Muscle of arm (tissue), 14 donors: ENCODE measurements around the gene NCR2. TPM values are rescaled to one million over a fixed set of nuclear protein-coding genes. Genes with fewer than 3 reads are reported as not detected.
A peak's percentile ranks its signal among the peaks of the same experiment; 100 is the strongest.
"Not testable (repeated sequence)": the region's sequence is repeated elsewhere in the genome, so short reads cannot be mapped to it uniquely, and the experiment has no call there.

Experiments
- DNase-seq: peaks from one replicate; pipeline ENCODE4 v3.0.0-alpha.2; 2013
- long read RNA-seq, 11 donors: transcript quantifications; one replicate each; lab custom pipeline, GENCODE V29; 2026
- polyA plus RNA-seq, 12 donors: library from polyadenylated mRNA; unstranded; fragments of 120-200 nt; gene quantifications; one replicate each; pipeline ENCODE4 v1.2.1, GENCODE V29; 2013; ENCODE audit not compliant: insufficient read length in 12 of 12

The NCR2 gene, protein sequence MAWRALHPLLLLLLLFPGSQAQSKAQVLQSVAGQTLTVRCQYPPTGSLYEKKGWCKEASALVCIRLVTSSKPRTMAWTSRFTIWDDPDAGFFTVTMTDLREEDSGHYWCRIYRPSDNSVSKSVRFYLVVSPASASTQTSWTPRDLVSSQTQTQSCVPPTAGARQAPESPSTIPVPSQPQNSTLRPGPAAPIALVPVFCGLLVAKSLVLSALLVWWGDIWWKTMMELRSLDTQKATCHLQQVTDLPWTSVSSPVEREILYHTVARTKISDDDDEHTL
- polyA plus RNA-seq: not detected
- long read RNA-seq, donor 1: 0 reads
- long read RNA-seq, donor 2: 0 reads
- long read RNA-seq, donor 3: 0 reads
- long read RNA-seq, donor 4: 0 reads
- long read RNA-seq, donor 5: 0 reads
- long read RNA-seq, donor 6: 0 reads
- long read RNA-seq, donor 7: 0 reads
- long read RNA-seq, donor 8: 0 reads
- long read RNA-seq, donor 9: 0 reads
- long read RNA-seq, donor 10: 0 reads
- long read RNA-seq, donor 11: 0 reads

DNA sequence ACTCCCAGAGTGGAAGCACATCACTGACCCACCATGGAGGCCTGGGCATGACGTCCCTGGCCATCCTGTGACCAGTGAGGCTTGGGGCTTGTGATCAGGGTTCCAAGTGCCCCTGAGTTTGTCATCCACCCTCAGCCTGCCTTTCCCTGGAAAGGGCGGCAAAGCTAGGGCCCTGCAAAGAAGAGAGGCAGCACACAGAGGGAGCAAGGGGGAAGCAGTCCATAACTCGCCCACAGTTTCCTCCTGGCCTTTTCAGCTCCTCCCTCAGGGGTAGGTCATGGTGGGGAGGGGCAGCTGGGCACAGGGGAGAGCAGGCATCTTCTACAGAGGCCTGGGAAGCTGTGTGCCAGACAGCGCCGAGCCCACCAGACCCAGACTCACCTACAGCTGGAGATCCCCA is at the start of gene NCR2:
NCR2 (plus strand) TSS at position 313 of the 400 bp plus-strand sequence. CDS start 269 bp downstream, outside the sequence.
- no peak for DNase-seq

DNA sequence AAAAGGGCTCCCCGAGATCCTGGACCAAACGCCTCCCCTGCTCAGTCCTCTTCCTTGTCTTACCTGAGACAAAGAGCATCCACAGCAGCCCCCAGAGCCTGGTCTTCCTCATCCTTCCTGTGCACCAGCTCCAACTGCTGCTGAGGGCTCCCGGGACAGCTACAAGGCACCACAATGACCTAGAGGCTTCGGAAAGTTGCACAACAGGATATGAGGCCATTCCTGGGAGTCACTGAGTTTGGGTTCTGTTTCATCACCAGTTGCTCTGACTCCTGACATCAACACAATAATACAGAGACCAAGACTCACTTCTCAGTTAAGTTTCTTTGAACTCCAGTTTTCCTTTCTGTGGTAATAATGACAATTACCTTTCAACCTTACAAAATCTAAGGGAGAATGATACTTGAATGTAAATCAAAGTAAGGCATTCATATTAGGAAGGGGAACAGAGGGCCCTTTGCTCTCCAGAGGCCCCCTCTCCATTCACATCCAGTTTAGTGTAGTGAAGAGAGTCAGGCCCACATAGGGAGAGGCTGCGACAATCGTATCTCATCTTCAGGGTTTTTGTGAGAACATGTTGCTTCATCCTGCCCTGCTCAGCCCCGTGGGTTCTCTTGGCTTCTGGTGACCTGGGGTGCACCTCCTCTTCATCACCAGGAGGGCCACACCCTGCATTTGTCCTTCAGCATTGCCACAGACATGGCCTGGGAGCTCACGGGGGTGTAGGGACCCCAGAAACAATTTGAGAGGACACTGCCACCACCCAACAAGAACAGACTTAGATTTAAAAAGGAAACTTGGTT is 48.7 kb upstream of the NCR2 start, which contains the start of gene TREM1:
TREM1 (minus strand) TSS at position 139 of the 803 bp plus-strand sequence; CDS start at position 112, 27 bp downstream.
- DNase-seq: no peak

DNA sequence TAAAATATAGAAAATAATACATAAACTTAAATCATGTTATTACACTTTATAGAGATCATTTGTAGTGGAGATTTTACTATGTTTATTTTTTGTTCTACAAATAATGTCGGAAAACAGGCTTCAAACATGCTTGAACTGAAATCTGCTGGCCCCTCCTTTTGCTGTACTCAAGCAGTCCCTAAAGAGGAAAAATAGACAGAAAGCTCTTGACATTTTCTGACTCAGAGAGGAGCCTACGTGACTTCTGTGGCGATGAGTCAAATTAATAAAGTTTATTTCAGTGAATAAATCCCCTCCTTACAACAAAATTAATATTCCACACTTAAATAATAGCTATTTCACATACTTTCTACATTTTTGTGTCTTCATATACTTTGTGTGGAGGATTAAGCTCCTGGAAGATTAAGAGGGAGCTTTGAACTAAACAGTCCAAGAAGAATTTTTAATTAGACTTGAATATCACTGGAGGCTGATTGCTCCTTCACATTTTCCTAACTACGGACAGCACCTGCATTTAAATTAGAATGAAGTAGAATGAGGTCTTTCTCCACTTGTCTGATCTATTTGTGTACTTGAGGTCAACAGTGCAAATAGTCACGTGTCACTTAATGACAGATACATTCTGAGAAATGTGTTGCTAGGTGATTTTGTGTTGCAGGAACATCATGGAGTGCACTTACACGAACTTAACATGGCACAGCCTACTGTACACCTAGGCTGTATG is 47.2 kb upstream of the NCR2 start:
- DNase-seq: no peak

DNA sequence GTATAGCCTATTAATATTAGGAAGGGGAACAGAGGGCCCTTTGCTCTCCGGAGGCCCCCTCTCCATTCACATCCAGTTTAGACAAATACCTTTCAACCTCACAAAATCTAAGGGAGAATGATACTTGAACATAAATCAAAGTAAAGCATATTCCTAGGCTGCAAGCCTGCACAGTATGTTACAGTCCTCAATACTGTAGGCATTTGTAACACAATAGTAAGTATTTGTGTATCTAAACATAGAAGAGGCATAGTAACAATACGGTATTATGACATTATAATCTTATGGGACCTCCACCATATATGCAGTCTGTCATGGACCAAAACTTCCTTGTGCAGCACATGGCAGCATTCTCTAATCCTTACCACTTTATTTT is 46.7 kb upstream of the NCR2 start:
- DNase-seq: no peak

DNA sequence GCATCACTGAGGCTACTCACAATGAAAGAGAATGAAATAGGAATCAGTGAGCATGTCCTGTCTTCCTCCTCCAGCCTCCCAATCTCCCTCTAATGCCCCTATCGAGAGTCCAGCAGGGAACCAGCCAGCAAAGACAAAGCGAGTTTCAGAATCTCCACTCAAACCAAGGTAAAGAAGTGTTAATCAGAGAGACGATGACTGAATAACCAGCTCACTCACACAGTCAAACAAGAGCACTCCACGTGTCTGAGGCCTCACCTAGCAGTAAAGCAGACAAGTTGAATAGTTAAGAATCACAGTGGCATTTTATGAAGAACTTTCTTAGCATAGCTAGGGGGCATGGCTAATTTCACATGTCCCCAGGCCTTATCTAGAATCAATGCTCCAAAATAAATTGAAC is 45.6 kb upstream of the NCR2 start:
- DNase-seq: no peak

DNA sequence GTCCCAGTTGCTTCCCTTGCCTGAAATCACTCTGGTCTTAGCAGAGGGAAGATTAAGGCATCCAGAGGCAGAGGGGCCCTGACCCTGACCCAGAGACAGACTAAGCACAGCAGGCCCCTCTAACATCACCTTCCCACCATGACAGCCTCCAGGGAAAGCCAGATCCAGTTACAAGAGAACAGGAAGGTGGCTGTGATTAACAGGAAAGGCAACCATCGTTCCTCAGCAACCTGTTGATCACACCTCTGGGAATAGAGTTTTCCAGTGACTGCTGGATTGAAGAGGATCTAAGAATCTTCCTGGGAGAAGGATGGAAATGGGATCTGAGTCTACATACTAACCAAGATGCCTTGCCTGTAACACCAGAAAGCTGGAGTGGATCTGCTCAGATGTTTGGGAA is 43.7 kb upstream of the NCR2 start:
- DNase-seq: no peak

DNA sequence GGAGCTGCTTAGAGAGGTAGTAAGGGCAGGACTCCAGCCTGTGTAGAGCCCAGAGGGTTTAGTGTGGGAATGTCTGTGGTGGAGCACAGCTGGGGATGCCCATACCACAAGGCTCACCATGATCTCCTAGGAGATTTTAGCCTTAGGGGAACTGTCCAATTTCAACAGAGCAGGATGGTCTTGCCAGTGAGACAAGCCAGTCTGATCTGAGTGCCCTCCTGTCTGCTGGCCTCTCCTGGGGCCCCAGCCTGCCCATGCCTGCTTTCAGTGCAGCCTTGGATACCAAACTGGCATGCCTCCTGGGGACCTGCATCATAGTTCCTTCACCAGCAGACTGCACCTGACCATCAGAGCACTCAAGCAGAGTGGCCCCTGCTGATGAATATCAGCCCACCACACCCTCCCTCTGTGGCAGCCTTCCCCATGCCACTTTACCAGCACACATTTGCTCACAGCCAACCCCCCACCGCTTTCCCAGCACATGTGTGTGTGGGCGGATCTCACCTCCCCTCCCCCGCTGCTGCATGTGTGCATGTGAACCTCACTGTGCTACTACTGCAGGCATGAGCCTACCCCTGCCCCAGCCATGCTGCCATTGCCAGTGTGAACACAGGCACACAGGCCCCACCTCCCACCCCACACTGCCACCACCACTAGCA is 41.1 kb upstream of the NCR2 start:
- DNase-seq: no peak

DNA sequence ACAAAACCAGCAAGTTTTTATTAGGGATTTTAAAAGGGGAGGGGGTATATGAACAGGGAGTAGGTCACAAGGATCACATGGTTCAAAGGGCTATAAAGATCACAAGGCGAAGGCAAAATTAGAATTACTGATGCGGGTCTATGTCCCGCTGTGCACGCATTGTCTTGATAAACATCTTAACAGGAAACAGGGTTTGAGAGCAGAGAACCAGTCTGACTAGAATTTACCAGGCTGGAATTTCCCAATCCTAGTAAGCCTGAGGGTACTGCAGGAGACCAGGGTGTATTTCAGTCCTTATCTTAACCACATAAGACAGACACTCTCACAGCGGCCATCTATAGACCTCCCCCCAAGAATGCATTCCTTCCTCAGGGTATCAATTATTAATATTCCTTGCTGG is 38.2 kb upstream of the NCR2 start:
- DNase-seq: not testable (repeated sequence)

DNA sequence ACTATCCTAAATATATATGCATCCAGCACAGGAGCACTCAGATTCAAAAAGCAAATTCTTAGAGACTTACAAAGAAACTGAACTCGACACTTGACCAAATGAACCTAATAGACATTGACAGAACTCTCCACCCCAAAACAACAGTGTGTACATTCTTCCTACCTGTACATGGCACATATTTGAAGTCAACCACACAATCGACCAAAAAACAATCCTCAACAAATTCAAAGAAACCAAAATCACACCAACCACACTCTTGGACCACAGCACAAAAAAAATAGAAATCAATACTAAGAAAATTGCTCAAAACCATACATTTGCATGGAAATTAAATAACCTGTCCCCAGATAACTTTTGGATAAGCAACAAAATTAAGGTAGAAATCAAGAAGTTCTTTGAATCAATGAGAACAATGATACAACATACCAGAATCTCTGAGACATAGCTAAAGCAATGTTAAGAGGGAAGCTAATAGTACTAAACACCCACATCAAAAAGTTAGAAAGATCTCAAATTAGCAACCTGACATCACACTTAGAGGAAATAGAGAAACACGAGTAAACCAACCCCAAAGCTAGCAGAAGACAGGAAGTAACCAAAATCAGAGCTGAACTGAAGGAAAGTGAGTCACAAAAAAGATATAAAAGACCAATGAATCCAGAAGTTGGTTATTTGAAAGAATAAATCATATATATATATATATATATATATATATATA is 36.5 kb upstream of the NCR2 start:
- DNase-seq: no peak

DNA sequence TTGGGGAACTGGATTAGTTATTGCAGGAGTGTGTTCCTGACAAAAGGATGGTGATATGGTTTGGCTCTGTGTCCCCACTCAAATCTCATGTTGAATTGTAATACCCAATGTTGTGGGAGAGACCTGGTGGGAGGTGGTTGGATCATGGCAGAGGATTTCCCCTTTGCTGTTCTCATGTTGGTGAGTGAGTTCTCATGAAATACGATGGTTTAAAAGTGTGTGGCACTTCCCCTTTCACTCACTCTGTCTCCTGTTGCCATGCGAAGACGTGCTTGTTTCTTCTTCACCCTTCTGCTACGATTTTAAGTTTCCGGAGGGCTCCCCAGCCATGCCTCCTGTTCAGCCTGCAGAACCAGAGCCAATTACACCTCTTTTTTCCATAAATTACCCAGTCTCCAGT is 32.8 kb upstream of the NCR2 start:
- no peak for DNase-seq

DNA sequence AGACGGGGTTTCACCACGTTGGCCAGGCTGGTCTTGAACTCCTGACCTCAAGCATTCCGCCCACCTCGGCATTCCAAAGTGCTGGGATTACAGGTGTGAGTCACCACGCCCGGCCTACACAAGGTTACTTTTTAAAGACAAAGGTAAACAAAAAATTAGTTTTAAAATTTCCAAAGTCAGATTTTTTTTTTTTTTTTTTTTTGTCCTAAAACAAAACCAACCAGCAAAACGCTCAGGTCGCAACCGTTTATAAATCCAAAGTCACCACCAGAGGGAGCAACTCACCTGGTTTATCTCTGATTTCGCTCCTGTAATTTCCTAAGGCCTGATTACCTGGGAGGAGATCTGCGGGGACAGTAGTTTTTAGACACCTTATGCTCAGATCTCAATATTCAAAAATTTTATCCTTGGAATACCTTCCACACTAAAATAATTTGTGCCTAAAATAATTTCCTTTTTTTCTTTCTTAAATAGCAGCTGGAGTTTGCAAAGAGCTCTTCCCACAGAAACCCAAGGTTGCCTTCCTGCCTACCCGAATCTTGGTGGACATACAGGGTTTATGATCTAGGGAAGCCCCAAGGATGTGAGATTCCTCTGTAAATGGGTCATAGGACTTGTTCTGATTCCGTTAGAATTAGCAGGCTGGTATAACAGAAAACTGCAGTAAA is 29.1 kb upstream of the NCR2 start:
- DNase-seq: peak; percentile 57

DNA sequence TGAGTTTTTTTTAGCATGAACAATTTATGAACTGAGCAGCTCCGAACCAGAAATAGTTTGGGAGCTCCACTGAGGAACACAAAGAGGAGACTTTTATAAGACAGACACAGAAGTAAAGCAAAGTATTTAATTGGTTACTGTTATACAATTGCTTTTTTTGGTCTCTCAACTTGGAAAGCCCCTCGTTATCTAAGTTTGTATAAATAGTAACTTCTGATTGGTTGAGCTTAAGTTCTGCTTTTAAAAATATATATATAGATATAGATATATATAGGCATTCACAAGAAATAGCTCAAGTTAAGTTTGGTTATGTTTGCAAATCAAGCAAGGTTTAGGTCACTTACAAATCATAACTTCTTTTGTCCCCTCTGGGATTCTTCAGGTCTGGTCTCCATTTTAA is 20.2 kb upstream of the NCR2 start:
- no peak for DNase-seq

DNA sequence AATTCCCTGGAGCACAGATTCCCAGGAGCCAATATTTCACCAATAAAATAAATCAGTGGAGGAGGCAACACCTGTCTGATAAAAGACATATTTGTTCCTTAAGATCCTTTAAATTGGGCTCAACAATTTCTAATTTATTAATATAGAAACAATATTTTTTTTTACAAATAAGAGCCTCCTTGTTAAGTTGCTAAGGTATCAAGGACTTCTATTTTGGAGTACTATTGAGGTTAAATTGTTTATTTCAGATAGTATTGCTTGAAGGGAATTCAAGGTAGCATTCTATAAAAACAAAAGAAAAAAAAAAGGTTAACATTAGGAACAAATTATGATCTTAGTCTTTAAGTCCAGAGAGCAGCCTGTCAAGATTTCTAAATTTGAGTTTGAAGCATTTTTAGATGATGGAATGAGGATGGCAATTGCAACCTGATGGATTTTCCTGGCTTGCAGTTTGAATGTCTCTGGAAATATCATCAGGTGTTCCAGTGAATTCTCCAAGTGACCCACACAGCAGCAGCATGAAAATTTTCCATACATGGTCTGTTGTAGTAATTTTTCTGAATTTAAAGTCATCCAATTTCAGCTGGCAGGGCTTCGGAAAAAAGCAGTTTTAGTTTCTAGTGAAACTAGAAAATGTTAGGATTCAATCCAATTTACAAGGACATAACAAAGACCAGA is 19.3 kb upstream of the NCR2 start:
- peak; percentile 60 for DNase-seq

DNA sequence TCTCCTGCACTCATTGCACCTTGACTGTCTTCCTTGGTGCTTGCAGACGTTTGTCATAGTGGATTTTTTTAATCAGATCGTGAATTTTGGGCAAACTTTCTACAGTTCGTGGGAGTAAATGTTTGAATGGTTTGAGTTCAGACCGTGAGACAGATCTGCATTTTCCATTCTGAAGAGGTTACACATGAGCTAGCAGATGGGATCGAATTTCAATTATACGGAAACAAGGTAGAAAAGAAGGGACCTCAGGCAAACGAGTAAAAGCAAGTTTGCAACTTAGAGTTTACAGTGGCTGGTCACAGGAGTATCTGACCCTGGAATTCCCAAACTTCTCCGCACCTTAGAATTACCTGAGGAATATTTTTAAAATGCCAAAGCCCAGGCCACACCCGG is 17.2 kb upstream of the NCR2 start:
- DNase-seq: no peak

DNA sequence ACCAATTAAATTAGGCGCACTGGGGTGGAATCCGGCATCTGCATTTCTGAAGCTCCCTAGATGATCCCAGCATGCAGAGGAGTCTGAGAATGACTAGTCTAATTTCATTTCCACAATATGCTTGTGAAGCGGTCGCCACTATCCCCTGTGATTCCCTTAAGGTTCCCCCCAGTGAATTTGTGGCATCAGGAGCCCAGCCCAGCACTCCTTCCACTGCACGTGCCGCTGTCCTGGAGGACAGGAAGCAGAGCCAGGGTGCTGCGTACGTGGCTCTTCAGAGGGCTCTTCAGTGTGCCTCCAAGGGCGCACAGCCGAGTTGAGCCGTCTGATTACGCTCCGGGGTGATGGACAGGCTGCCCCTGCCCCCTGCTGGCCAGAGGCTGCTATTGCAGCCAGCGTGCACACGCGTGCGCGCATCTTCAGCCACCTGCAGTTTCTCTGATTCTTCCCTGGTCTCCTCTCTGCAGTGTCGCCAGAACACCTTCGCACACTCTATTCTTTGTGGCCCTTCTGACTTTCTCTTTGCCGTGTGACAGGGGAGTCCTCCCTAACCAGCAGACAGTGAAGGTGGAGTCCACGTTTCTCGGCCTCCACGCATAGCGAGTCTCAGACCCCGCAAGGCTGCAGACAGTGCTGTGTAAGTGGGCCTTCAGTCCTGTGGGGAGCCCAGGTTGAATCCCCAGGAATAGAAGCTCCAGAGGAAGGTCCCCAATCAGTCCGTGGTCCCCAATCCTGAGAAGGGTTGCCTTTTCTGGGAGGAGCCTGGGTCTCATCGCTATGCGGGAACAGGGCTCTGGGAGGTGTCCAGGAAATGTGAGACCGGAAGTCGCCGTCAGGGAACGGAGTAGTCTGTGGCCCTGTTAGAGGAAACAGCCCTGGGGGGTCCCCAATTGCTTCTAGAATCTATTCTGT is 16.5 kb upstream of the NCR2 start:
- DNase-seq: peak; percentile 82

DNA sequence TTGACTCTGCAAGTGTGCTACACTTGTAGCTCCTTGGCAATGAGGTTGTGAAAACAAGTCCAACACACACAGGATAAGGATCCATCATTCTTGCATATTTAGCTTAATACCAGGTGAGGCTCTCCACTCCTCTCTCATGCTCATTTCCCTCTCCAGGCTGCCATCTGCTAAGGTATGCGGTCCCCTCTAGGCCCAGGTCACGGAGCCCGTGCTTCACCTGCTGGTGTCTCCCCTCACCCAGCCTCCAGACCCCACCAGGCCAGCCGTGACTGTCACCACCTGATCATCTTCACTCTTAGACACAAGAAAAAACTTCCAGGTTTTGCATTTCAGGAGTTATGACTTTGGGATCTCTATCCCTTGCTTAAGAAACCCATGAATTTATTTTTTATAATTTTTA is 14.2 kb upstream of the NCR2 start:
- no peak for DNase-seq

DNA sequence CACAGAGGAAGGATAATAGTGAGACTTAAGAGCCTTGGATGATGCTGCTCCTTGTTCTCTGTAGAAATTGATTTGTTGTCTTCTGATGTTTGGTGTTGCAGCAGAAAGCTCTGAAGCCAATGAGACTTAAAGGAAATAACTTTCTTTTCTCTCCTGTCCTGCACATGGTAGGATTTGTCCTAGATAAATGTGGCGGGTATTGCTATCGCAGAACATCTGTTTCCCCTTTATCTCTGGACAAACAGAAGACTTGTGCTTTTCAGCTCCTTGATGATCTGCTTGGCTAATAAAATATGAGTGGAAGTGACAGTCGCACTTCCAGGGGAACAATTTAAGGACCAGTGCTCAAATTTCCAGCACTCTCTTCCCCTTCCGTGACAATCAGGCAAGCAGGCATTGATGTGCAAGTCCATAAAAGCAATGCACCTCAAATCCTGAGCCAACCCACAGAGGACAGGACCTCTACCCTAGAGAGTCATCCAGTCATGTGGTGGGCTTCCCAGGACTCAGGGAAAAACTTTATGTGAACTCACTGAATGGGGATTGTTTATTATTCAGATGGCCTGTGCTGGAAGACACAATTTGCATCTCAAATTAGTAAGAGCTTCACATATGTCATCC is 9.9 kb upstream of the NCR2 start:
- DNase-seq: no peak

DNA sequence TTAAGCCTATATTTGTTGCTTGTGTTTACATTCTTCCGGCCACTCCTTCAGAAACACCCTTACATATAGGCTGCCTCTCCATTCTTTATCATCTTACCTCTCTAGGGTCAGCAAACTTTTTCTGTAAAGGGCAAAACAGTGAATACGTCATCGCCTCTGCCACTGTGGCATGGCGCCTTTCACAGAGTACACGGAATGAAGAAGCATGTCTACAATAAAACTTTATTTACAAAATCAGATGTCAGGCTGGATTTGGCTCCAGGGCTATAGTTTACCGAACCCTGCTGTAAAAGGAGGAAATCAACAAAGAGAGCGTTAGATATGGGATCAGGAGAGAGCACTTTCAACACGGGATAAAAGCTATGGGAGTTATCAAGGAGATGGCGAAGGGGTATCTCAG is 9.3 kb upstream of the NCR2 start:
- DNase-seq: no peak
